HFFc6 (cell line): ENCODE results near the gene DYNLL2. TPM values are rescaled to one million over a fixed set of nuclear protein-coding genes. Genes with fewer than 3 reads are reported as not detected.

Source experiments
- DNase-seq: peaks from one replicate; pipeline ENCODE4 v3.0.0-alpha.2; 2018
- H3K27ac Mint-ChIP-seq: 2 replicates; pipeline ENCODE4 v1.8.0; 2020; ENCODE audit warnings: mild to moderate bottlenecking, mixed read lengths
- H3K27me3 Mint-ChIP-seq: 2 replicates; pipeline ENCODE4 v1.8.0; 2021; ENCODE audit warnings: mild to moderate bottlenecking, moderate library complexity, mixed read lengths; ENCODE audit not compliant: insufficient read depth
- H3K36me3 Mint-ChIP-seq: 2 replicates; pipeline ENCODE4 v1.8.0; 2021; ENCODE audit warnings: low read depth, mixed read lengths
- H3K4me1 Mint-ChIP-seq: 2 replicates; pipeline ENCODE4 v1.8.0; 2020; ENCODE audit warnings: low read depth, mixed read lengths
- H3K4me3 Mint-ChIP-seq: 2 replicates; pipeline ENCODE4 v1.8.0; 2020; ENCODE audit warnings: mild to moderate bottlenecking, moderate library complexity, mixed read lengths
- H3K9me3 Mint-ChIP-seq: 2 replicates; pipeline ENCODE4 v1.8.0; 2020; ENCODE audit warnings: mild to moderate bottlenecking, mixed read lengths
- total RNA-seq, 6 experiments: library from RNA; stranded (reverse); fragmentation: NEBNext Ultra II Directional; extraction: Animal tissue kit (Norgen Biotek cat#: 25700); gene quantifications; 2 replicates in 1 of 6; 3 replicates in 5 of 6; pipeline ENCODE4 v1.2.3, GENCODE V29; 2021
- TF ChIP-seq, protein P1 (sequence below): fragments of 200-600 bp; sonication (generic); IDR thresholded peaks from 2 replicates; pipeline ENCODE4 v1.5.0; 2021; ENCODE audit warnings: antibody characterized with exemption, mild to moderate bottlenecking

Gene DYNLL2
- total RNA-seq, 6 experiments from 2014 or later: 31.8 to 38.9 (median 35.5) TPM

DNA sequence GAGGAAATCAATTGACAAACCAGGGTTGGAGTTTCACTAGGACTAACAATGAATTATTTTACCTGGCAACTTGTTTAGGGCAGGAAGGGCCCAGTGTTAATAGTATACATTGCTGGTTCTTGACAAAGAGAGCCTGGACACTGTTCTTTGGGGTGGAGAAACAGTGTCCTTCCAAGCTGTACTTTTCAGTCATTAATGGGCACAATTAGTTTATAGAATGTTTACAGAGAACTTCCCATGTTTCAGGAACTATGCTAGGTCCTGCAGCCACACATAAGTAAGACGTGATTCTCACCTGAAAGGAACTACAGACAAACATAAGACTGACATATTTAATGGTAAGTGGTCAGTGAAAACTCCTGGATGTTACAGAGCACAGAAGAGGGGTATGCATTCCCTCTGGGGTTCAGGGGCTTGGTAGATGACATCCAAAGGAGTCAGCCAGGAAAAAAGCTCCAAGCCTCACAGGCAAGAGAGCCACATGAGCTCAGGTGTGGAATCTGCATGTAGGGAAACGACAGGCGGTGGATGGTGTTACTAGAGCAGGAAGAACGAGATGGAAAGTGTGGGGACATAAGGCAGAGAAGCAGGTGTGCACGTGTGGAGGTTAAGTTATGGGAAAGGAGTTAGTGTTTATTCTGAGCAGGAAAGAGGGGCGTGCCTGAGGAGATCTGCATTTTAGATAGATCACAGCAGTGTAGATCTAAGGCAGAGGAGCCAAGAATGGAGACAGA is 3.8 kb upstream of the DYNLL2 start:
- H3K27ac Mint-ChIP-seq: no peak overlapping the region
- H3K4me3 Mint-ChIP-seq: no peak overlapping the region
- H3K9me3 Mint-ChIP-seq: no peaks in the 10 kb centered on the region
- no peaks in the 10 kb centered on the region for H3K36me3 Mint-ChIP-seq
- DNase-seq: no peak
- H3K27me3 Mint-ChIP-seq: peaks cover 29% of the 10 kb centered on the region
- TF ChIP-seq, protein P1, sequence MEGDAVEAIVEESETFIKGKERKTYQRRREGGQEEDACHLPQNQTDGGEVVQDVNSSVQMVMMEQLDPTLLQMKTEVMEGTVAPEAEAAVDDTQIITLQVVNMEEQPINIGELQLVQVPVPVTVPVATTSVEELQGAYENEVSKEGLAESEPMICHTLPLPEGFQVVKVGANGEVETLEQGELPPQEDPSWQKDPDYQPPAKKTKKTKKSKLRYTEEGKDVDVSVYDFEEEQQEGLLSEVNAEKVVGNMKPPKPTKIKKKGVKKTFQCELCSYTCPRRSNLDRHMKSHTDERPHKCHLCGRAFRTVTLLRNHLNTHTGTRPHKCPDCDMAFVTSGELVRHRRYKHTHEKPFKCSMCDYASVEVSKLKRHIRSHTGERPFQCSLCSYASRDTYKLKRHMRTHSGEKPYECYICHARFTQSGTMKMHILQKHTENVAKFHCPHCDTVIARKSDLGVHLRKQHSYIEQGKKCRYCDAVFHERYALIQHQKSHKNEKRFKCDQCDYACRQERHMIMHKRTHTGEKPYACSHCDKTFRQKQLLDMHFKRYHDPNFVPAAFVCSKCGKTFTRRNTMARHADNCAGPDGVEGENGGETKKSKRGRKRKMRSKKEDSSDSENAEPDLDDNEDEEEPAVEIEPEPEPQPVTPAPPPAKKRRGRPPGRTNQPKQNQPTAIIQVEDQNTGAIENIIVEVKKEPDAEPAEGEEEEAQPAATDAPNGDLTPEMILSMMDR: no peak
- no peaks in the 10 kb centered on the region; the same call in 1 of the 2 replicates for H3K4me1 Mint-ChIP-seq

DNA sequence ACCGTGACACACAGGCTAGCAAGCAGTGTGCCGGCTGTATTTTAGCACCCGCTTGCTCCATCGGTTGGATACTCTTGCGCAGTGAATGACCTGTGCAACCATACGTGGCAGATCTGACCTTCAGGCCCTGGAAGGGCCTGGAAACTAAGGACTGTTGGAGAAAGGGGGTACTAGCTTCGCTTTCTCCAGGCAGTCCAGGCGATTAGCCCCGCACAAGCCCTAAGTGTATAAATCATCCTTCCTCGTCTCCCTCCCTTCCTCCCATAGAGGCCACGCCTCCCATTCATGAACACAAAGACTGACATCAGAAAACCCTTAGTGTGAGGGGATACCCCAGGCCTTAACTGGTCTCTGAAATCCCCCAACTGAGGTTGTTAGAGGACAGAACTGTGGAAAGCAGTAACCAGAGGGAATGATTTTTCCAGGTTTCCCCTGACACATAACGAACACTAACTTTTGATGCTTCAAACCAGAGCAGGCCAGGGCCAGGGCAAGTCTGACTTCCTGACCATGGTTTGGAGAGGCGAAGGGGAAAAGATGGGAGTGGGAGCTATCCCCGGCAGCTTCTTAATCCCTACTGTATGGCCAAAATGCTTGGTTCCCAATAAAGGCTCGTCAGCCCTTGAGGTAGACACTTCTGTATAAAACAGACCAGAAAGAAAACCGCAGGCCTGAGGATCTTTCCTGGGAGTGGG is 1.4 kb upstream of the DYNLL2 start:
- DNase-seq: no peak
- no peaks in the 10 kb centered on the region for H3K9me3 Mint-ChIP-seq
- peaks cover 16% of the 10 kb centered on the region for H3K36me3 Mint-ChIP-seq
- H3K4me3 Mint-ChIP-seq: no peak overlapping the region
- H3K27me3 Mint-ChIP-seq: peaks cover 27% of the 10 kb centered on the region
- no peak overlapping the region for H3K27ac Mint-ChIP-seq
- H3K4me1 Mint-ChIP-seq: peaks cover 23% of the 10 kb centered on the region
- TF ChIP-seq, protein P1: no peak

DNA sequence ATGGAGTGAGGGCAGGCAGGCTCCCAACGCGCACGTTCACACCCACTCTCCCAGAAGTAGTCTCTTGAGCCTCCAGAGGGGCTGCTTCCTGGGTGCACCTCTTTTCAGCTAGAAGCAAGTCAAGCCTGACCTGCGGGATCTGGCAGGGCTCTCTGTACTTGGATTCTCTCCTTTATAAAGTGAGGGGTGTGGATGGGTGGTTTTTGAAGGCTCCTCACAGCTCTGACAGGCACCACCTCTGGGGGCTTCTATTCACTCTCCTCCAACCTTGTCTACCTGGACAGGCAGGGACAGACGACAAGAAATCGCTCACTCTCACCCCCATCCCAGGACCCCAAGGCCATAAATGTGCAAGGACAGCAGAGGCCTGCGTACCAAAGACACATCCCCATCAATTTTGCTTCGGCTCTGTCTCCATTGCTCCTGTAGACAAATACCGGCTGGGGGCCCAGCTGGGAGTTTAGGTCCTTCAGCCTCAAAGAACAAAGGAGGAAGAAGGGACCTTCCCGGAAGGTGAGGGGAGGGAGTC is 814 bp upstream of the DYNLL2 start:
- peaks cover 22% of the 10 kb centered on the region for H3K36me3 Mint-ChIP-seq
- no peak for DNase-seq
- TF ChIP-seq, protein P1: no peak
- peaks cover 21% of the 10 kb centered on the region for H3K27me3 Mint-ChIP-seq
- H3K4me1 Mint-ChIP-seq: peaks cover 29% of the 10 kb centered on the region
- H3K4me3 Mint-ChIP-seq: no peak overlapping the region
- H3K9me3 Mint-ChIP-seq: no peaks in the 10 kb centered on the region
- H3K27ac Mint-ChIP-seq: no peak overlapping the region

DNA sequence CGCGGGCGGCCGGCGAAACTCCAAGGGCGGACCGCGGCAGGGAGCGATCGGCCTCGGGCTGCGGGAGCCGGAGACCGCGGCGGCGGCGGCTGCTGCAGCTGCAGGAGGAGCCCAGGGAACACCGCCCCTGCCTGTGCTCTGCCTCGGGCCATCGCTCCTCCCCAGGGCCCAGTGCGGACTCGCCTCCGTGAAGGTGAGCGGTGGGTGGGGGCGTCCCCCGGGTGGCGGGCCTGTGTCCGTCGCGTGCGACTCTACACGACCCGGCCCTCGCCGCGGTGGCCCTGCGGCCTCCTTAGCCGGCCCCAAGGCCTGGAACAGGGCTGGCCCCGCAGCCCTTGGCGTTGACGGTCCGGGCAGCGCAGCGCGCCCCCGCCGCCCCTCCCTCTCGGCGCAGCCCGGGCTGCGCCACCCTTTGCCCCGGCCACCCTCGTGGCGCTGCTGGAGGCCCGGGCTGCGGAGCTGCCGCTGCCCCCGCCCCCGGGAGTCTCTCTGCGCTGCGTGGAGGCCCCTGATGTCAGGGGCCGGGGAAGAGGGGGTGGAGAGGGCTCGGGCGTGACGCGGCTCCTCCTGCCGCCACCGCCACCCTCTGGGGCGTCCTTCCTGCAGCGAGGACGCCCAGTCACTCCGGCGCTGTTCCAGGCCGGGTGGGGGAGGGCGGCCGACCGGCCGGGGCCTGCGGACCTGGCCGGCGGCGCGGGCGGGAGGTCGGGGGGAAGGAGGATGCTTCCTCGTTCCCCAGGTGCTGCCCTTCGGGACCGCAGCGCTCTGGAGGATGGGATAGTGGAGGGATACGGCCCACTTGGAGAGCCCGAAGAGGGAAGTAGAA is 485 bp downstream of the DYNLL2 start:
- H3K27ac Mint-ChIP-seq: peak overlapping the region; percentile 52; the same call in 1 of the 2 replicates

More for the DNA sequence above, 485 bp downstream of the DYNLL2 start:
- peak; percentile 39 for DNase-seq
- Mint-ChIP-seq H3K4me1 (peaks cover 42% of the 10 kb centered on the region), H3K27me3 (peaks cover 13% of the 10 kb centered on the region), H3K9me3 (no peaks in the 10 kb centered on the region), H3K36me3 (peaks cover 34% of the 10 kb centered on the region), H3K4me3 (peak overlapping the region; percentile 94)
- TF ChIP-seq, protein P1: peak; percentile 8; the same call in 1 of the 2 replicates
